Measurements from ENCODE around the gene KCNJ11. TPM values are rescaled to one million over a fixed set of nuclear protein-coding genes. Genes with fewer than 3 reads are reported as not detected.

KCNJ11 gene
- total and polyA plus RNA-seq, 2 of the 4 experiments (the other 2 are of a cell fraction): not detected

- in situ Hi-C loops (cut with MboI; ENCODE audit: low sequenced_read_pairs) (no loop called here), dilution Hi-C loops (cut with HindIII; ENCODE audit: low sequenced_read_pairs, unreplicated experiment) (no loop called here), intact Hi-C loops (cut with micrococcal nuclease) (no loop called here)
- Histone ChIP-seq H3K4ac (ENCODE audit: low read depth, low read length) (no peak overlapping the region), H3K9me1 (ENCODE audit: insufficient read depth, low read length) (no peaks in the 10 kb centered on the region), H3K9me3 (ENCODE audit: control insufficient read depth, insufficient read depth, low read length) (no peaks in the 10 kb centered on the region), H3K4me3 (ENCODE audit: insufficient read depth, low read depth, low read length) (no peak overlapping the region), H4K20me1 (ENCODE audit: insufficient read depth, low read length) (no peaks in the 10 kb centered on the region), H4K5ac (ENCODE audit: low read depth, low read length) (no peak overlapping the region), H3K18ac (ENCODE audit: low read depth, low read length) (no peak overlapping the region), H2BK5ac (ENCODE audit: low read depth, low read length, poor library complexity, severe bottlenecking) (no peak overlapping the region), H2AK9ac (replicated peaks; ENCODE audit: low read depth, low read length, poor library complexity) (no peak overlapping the region), H3K27me3 (ENCODE audit: control insufficient read depth, insufficient read depth, low read length) (peaks cover 9% of the 10 kb centered on the region; the same call in 1 of the 2 replicates), H3K23ac (ENCODE audit: low read depth, low read length) (no peak overlapping the region), H4K8ac (ENCODE audit: low read depth in 2 of 2, low read length in 2 of 2) (no peak overlapping the region), H3K27ac (ENCODE audit: insufficient read depth, low read length) (no peak overlapping the region), H2AFZ (replicated peaks; ENCODE audit: low read length, poor library complexity) (no peak overlapping the region), H4K91ac (ENCODE audit: insufficient read depth, low read depth, low read length) (no peak overlapping the region), H3K79me1 (ENCODE audit: low read depth in 1 of 2, low read length in 2 of 2) (no peaks in the 10 kb centered on the region), H2BK15ac (ENCODE audit: low read depth, low read length) (no peak overlapping the region), H3K4me2 (ENCODE audit: low read depth, low read length) (no peak overlapping the region), H2BK20ac (ENCODE audit: low read depth, low read length) (no peak overlapping the region), H3K4me1 (ENCODE audit: control insufficient read depth, insufficient read depth, low read length) (no peaks in the 10 kb centered on the region), H3K14ac (replicated peaks; ENCODE audit: low read depth, low read length) (no peak overlapping the region), H2BK120ac (ENCODE audit: low read depth, low read length) (no peak overlapping the region), H3K56ac (ENCODE audit: extremely low read depth, insufficient read depth, low read length) (no peak overlapping the region), H3K9ac (ENCODE audit: low read depth, low read length) (no peak overlapping the region), H3K36me3 (ENCODE audit: control insufficient read depth, insufficient read depth, low read length) (no peaks in the 10 kb centered on the region), H2AK5ac (ENCODE audit: low read depth, low read length) (no peak overlapping the region)
- DNase-seq (no peak), ATAC-seq (ENCODE audit: low read depth) (no peak)
- ChIA-PET CTCF (no interaction called here), POLR2A (ENCODE audit: unreplicated experiment) (no interaction called here)
- TF ChIP-seq MAZ (IDR thresholded peaks at IDR 0.05; ENCODE audit: borderline replicate concordance, low read depth, low read length): no peak
- no peak for TF ChIP-seq RFX5 (IDR thresholded peaks at IDR 0.05; ENCODE audit: low read depth, low read length)
- TF ChIP-seq POLR2A (IDR thresholded peaks at IDR 0.05; ENCODE audit: low read depth, low read length): no peak
- TF ChIP-seq FOS (IDR thresholded peaks at IDR 0.05; ENCODE audit: low read depth, low read length): no peak
- no peak for TF ChIP-seq ELK1 (IDR thresholded peaks at IDR 0.05; ENCODE audit: borderline replicate concordance, low read depth, low read length)
- TF ChIP-seq SMC3 (IDR thresholded peaks at IDR 0.05; ENCODE audit: low read depth, low read length): no peak
- no peak for TF ChIP-seq USF2 (IDR thresholded peaks at IDR 0.05; ENCODE audit: low read depth, low read length)
- no peak for TF ChIP-seq CHD1 (IDR thresholded peaks at IDR 0.05; ENCODE audit: low read depth, low read length)
- no peak for TF ChIP-seq NFE2L2 (IDR thresholded peaks at IDR 0.05; ENCODE audit: low read depth, low read length)
- TF ChIP-seq RAD21 (IDR thresholded peaks at IDR 0.05; ENCODE audit: low read length): no peak
- no peak for TF ChIP-seq MXI1 (IDR thresholded peaks at IDR 0.05; ENCODE audit: borderline replicate concordance, low read depth, low read length)
- TF ChIP-seq RCOR1 (IDR thresholded peaks at IDR 0.05; ENCODE audit: insufficient replicate concordance, low read length): no peak
- TF ChIP-seq CEBPB (IDR thresholded peaks at IDR 0.05; ENCODE audit: low read depth, low read length): no peak
- TF ChIP-seq MAFK (IDR thresholded peaks at IDR 0.05; ENCODE audit: low read depth, low read length): no peak
- TF ChIP-seq BHLHE40 (IDR thresholded peaks at IDR 0.05; ENCODE audit: low read depth, low read length): no peak
- TF ChIP-seq CTCF (conservative IDR thresholded peaks at IDR 0.05; ENCODE audit: low read depth, low read length): no peak
- no CpG with 5 or more reads among the region's 8 CpGs for WGBS, 2 experiments (ENCODE audit: extremely low coverage in 2 of 2, insufficient read length in 1 of 2)
- BruUV-seq (replicated peaks): no TSS peak
Measured at GRCh38 chr11:17402486-17402885, 14.0 kb upstream of the KCNJ11 start.
